HG02763 (cell line): Measurements from ENCODE around the gene NEK8.
"Not testable (repeated sequence)": the region's sequence is repeated elsewhere in the genome, so short reads cannot be mapped to it uniquely, and the experiment has no call there.

Experiments used
- ATAC-seq: cut with Tn5 transposase; IDR thresholded peaks from one replicate; pipeline ENCODE4 v1.9.1; 2021; ENCODE audit warnings: mild to moderate bottlenecking, moderate library complexity; ENCODE audit not compliant: unreplicated experiment

Gene NEK8

GRCh38 chr17:28760601-28761562, 32.3 kb downstream of the NEK8 start:
- no peak for ATAC-seq

DNA sequence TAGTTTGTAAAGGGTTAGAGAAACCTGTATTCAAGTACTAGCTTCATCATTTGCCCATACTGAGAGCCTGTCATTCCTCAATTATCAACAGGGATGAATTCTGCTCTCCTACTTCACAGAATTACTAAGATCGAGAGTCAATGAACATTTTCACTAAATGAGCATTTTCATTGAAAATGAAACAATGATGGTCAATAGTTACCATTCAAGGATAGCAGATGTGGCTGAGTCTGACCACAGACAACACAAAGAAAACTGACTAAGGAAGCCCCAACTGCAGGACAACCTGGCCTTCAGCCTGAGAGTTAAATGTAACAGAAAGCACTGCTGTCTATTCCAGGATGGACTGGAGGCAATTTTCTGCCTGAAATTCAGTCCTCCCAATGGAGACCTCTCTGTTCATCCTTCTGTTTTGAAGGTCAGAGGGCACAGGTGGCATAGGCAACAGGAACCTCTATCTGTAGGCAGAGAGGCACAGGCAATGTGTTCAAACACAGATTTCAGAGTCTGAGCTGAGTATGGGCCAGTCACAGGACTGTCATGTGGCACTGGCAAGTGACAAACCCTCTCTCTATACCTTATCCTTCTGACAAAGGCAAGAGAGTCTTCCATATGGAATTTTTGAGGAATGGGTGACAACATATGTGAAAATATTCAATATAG, 34.7 kb downstream of the NEK8 start:
- no peak for ATAC-seq

DNA sequence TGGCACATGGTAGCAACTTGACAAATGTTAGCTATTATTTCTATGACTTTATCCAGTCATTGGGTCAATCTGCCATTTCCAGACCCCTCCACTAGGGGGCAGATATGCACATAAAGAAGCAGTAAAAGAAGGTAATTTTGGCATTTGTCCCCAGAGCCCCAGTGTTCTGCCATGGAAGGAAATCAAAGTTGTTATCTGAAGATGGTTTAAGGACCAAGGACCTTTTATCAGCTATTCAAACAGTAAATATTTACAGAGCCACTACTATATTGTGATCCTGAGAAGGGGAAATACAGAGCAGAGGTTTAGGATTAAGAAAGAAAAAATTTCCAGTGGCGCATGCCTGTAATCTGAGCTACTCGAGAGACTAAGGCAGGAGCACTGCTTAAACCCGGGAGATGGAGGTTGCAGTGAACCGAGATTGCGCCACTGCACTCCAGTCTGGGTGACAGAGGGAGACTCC, 35.2 kb downstream of the NEK8 start:
- ATAC-seq, result no peak

DNA sequence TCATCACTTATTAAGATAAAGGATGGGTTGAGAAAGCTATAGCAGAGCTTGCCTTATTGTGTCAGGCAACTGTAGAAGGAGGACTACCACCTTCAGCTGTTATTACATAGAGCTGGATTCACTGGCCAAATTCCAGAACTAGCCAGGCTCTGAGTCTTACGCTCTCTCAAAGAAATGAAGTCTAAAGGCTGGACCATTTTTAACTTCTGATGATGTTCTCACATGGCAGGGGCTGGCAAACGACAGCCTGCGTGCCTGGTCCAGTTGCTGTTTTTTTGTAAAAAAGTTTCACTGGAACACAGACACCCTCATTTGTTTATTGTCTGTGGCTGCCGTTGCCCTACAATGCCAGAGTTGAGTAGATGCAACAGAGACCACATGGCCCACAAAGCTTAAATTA, 36.5 kb downstream of the NEK8 start:
- ATAC-seq, result no peak

- no peak for ATAC-seq
Measured at GRCh38 chr17:28773736-28774135, 45.1 kb downstream of the NEK8 start.

DNA sequence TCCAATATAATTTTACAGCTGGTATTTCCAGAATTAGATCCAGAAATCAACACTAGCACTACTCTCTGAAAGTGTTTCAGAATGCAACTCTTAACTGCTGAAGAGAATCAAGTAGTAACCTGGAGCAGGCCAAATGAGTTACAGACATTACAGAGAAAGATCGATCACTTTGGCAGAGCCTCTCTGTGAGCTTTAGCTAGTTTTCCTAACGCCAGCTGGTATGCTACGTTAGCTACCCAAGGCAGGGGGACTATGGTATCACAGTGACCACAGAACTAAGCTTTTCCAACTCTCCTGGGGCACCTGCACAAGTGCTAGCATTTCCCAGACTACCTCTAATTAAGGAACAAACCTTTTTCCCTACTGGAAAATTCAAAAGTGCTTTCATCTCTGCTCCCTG, 45.6 kb downstream of the NEK8 start:
- ATAC-seq, result no peak

DNA sequence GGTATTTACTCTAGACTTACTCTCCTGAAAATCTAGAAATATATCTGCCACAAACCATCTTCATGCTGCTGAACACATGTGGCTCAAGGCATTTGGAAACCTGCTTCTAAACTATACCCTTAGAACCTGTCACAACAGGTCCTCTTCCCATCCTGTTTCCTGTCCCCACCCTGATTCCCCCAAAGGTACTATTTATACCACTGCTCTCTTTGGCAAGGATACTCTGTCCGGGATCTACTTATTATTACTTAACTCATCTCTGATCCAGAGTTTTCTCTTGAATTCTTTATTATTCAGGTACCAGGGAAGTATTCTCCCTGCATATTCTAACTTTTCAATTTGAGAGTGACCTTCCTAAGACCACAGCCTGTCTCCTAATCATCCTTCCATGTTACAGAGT, 48.6 kb downstream of the NEK8 start:
- no peak for ATAC-seq

- not testable (repeated sequence) for ATAC-seq
Measured at GRCh38 chr17:28779601-28780000, 51.0 kb downstream of the NEK8 start.

DNA sequence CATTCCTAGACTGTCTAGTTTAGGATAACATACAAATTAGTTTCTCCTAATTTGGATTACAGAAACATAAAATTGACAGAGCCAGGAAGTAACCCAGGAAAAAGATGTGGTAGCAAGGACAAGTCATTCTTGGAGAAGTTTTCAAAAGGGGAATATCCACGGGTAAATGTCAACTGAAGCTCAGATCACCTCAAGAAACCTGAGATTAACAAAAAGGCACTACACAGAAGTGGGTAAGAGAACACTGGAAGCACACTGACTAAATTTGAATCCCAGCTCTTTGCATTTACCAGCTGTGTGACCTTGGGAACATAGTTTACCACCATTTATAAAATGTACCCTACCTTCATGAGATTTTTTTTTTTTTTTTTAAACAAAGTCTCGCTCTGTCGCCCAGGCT, 54.6 kb downstream of the NEK8 start:
- ATAC-seq, result no peak

- no peak for ATAC-seq
Measured at GRCh38 chr17:28788100-28788499, 59.5 kb downstream of the NEK8 start.
